ENCODE data around the gene CAMK2N2. TPM values are rescaled to one million over a fixed set of nuclear protein-coding genes. Genes with fewer than 3 reads are reported as not detected.

CAMK2N2 gene
- total and polyA plus RNA-seq, 9 of the 15 experiments (the other 6 are each of a cell fraction or from before 2014, with no cell fraction given) = 0.08 to 0.22 (median 0.11) TPM; not detected in 5

DNA sequence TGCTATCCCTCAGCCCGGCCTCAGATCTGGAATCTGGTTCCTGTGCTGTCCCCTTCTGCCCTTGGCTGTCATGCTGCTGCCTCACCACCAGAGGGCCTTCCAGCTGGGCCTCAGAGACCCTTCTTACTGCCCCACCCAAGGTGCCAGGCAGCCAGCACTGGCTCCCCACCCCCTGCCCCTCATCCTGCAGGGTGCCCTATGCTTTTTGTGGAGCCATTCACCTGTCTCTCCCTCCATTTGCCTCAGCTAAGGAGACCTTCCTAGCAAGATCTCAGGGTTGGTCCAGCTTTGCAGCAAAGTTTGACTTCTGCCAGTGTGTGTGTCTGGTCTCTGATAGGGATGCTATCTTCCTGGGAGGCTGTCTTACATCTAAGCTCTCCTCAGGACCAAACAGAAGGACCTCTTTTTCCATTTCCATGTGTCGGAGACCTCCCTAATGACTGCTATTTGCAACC, 33.8 kb downstream of the CAMK2N2 start:
- intact Hi-C loops (cut with micrococcal nuclease) (loop anchor here (1.0 kb wide), 1 partner anchor 57 kb away; no protein-coding TSS in a partner anchor), in situ Hi-C loops (cut with MboI) (no loop called here)
- ChIA-PET POLR2A (interaction anchor here (0.6 to 2.9 kb wide), 15 partner anchors 10 to 335 kb away, joined by 3 to 11 read pairs (median 3); partner anchors contain the start of gene EEF1AKMT4), CTCF (ENCODE audit: low intra/inter-chr PET ratio) (interaction anchor here (0.6 kb wide), 1 partner anchor 332 kb away, joined by 4 read pairs; no protein-coding TSS in a partner anchor)
- no peaks in the 10 kb centered on the region for H3K79me2 ChIP-seq (ENCODE audit: control insufficient read depth, insufficient read depth, low read length)
- no peak overlapping the region for H3K27ac ChIP-seq (ENCODE audit: extremely low read depth, low read depth, low read length)
- peaks cover 13% of the 10 kb centered on the region for H4K20me1 ChIP-seq (replicated peaks; ENCODE audit: control insufficient read depth, insufficient read depth, low read length)
- ATAC-seq (peak; percentile 84), FAIRE-seq (peak; percentile 69), DNase-seq (ENCODE audit: extremely low read depth in 1 of 4, low spot score in 3 of 4) (peak; percentile 59 to 80 (median 79))
- peaks cover 41 to 67% of the 10 kb centered on the region in 2 experiments for H3K27me3 ChIP-seq (ENCODE audit: control insufficient read depth in 2 of 2, insufficient read depth in 2 of 2, low read length in 2 of 2)
- 0% methylated on average over 2 of the region's 2 CpGs for WGBS (ENCODE audit: insufficient coverage, low coverage, missing lambda C conversion rate)
- no peak overlapping the region for H2AFZ ChIP-seq (ENCODE audit: low read depth, low read length)
- BruUV-seq (replicated peaks) = no TSS peak
- no peaks in the 10 kb centered on the region for H3K9me1 ChIP-seq (ENCODE audit: control insufficient read depth, insufficient read depth, low read length)
- no peak overlapping the region for H3K4me3 ChIP-seq
- H3K4me1 ChIP-seq (replicated peaks in 1 of 2; ENCODE audit: control insufficient read depth in 2 of 2, insufficient read depth in 2 of 2, low read length in 2 of 2) = peaks cover 0 to 26% of the 10 kb centered on the region in 2 experiments; a peak in 3 of 5 replicates
- no peak overlapping the region for H3K4me2 ChIP-seq (ENCODE audit: insufficient read depth, low read length)
- H3K9ac ChIP-seq (ENCODE audit: insufficient read depth in 1 of 2, low read depth in 2 of 2, low read length in 2 of 2) = no peak overlapping the region
- H3K36me3 ChIP-seq (ENCODE audit: control insufficient read depth, insufficient read depth, low read length) = no peaks in the 10 kb centered on the region
- H3K9me3 ChIP-seq (replicated peaks; ENCODE audit: control insufficient read depth, insufficient read depth, low read depth, low read length) = no peaks in the 10 kb centered on the region
- peak; percentile 37; the same call in 1 of the 2 replicates for TF ChIP-seq REST (IDR thresholded peaks at IDR 0.05; ENCODE audit: borderline replicate concordance)
- no peak for TF ChIP-seq REST (CRISPR knock-in tag; IDR thresholded peaks at IDR 0.05; ENCODE audit: low read depth)
- TF ChIP-seq MAZ (CRISPR knock-in tag; conservative IDR thresholded peaks at IDR 0.05 in 1 of 2, IDR thresholded peaks at IDR 0.05 in 1 of 2) = 0 out of 4 replicates have a peak, but pooled peaks of 1 of the 2 experiments have one; percentile 25
- TF ChIP-seq RAD21 (CRISPR knock-in tag; conservative IDR thresholded peaks at IDR 0.05 in 1 of 2, IDR thresholded peaks at IDR 0.05 in 1 of 2) = peak; percentile 32 to 56; a peak in 3 of 4 replicates
- TF ChIP-seq KHSRP (IDR thresholded peaks at IDR 0.05) = no peak
- peak; percentile 74 to 82 (median 79) for TF ChIP-seq CTCF (IDR thresholded peaks at IDR 0.05 in 2 of 3, conservative IDR thresholded peaks at IDR 0.05 in 1 of 3; ENCODE audit: insufficient read depth in 2 of 3, low read depth in 1 of 3, low read length in 3 of 3)
- peak; percentile 15; the same call in 1 of the 2 replicates for TF ChIP-seq CREM (IDR thresholded peaks at IDR 0.05; ENCODE audit: low read depth)
- TF ChIP-seq ZNF668 (CRISPR knock-in tag; IDR thresholded peaks at IDR 0.05) = no peak
- TF ChIP-seq ZBTB7A (IDR thresholded peaks at IDR 0.05; ENCODE audit: borderline replicate concordance, control insufficient read depth, low read depth, low read length) = peak; percentile 68
- no peak for TF ChIP-seq EZH2 (IDR thresholded peaks at IDR 0.05; ENCODE audit: borderline replicate concordance, low read depth, low read length)
- TF ChIP-seq CTBP1 (IDR thresholded peaks at IDR 0.05; ENCODE audit: borderline replicate concordance) = peak; percentile 51; the same call in 1 of the 2 replicates
- TF ChIP-seq PURB (CRISPR knock-in tag; IDR thresholded peaks at IDR 0.05; ENCODE audit: low read depth) = no peak

All from K562 (cell line).